HG02885 (cell line): ENCODE results near the gene DENND4B.
A peak's percentile ranks its signal among the peaks of the same experiment; 100 is the strongest.
"Not testable (repeated sequence)": the region's sequence is repeated elsewhere in the genome, so short reads cannot be mapped to it uniquely, and the experiment has no call there.

Experiments used
- ATAC-seq: cut with Tn5 transposase; IDR thresholded peaks from one replicate; pipeline ENCODE4 v1.9.1; 2021; ENCODE audit warnings: mild to moderate bottlenecking; ENCODE audit not compliant: unreplicated experiment, poor library complexity

DENND4B gene, protein sequence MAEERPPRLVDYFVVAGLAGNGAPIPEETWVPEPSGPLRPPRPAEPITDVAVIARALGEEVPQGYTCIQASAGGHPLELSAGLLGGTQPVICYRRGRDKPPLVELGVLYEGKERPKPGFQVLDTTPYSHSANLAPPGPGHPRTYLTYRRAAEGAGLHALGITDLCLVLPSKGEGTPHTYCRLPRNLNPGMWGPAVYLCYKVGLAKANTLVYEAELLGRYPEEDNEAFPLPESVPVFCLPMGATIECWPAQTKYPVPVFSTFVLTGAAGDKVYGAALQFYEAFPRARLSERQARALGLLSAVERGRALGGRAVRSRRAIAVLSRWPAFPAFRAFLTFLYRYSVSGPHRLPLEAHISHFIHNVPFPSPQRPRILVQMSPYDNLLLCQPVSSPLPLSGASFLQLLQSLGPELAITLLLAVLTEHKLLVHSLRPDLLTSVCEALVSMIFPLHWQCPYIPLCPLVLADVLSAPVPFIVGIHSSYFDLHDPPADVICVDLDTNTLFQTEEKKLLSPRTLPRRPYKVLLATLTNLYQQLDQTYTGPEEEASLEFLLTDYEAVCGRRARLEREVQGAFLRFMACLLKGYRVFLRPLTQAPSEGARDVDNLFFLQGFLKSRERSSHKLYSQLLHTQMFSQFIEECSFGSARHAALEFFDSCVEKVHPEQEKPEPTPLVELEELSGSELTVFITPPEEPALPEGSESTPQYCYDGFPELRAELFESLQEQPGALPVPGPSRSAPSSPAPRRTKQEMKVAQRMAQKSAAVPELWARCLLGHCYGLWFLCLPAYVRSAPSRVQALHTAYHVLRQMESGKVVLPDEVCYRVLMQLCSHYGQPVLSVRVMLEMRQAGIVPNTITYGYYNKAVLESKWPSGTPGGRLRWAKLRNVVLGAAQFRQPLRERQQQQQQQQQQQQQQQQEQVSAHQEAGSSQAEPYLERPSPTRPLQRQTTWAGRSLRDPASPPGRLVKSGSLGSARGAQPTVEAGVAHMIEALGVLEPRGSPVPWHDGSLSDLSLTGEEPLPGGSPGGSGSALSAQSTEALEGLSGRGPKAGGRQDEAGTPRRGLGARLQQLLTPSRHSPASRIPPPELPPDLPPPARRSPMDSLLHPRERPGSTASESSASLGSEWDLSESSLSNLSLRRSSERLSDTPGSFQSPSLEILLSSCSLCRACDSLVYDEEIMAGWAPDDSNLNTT (N-terminal part only)

GRCh38 chr1:153946622-153947241 lies at the start of gene DENND4B:
TSS of gene DENND4B (minus strand) at chr1:153946718. CDS start at chr1:153944374, 2,344 bp downstream.
- peak; percentile 74 for ATAC-seq

DNA sequence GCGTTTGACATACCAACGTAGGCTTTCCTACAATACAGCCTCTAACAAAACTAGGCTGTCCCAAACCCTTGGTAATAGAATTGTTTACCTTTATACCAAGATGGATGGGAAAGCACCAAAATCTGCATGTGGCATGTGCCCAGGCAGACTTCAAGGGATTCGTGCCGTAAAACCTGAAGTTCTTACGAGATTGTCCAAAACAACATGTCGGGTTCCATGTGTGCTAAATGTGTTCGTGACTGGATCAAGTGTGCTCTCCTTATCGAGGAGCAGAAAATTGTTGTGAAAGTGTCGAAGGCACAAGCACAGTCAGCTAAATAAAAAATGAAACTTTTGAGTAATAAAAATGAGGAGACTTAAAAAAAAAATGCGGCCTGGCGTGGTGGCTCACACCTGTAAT lies 49.1 kb upstream of the DENND4B start:
- ATAC-seq: no peak

GRCh38 chr1:153995202-153995601 lies 48.7 kb upstream of the DENND4B start:
- no peak for ATAC-seq

DNA sequence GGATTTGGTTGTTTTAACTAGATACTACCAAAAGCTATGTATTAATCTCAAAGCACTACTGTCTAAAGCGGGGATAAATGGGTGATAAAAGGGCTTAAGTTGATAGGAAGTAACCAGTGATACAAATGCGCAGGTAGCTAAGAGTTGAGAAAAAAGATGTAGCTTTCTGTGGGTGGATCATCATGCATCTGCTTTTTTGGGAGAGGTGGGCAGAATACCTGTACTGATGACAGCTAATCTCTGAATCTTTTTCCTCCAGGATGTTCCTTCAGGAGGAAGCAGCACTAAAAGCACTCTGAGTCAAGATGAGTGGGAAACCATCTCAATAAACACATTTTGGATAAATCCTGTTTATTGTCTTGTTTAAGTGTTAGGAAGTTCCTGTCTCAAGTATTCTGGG lies 45.3 kb upstream of the DENND4B start:
- no peak for ATAC-seq

- no peak for ATAC-seq
Measured at GRCh38 chr1:153991151-153991630, 44.7 kb upstream of the DENND4B start.

DNA sequence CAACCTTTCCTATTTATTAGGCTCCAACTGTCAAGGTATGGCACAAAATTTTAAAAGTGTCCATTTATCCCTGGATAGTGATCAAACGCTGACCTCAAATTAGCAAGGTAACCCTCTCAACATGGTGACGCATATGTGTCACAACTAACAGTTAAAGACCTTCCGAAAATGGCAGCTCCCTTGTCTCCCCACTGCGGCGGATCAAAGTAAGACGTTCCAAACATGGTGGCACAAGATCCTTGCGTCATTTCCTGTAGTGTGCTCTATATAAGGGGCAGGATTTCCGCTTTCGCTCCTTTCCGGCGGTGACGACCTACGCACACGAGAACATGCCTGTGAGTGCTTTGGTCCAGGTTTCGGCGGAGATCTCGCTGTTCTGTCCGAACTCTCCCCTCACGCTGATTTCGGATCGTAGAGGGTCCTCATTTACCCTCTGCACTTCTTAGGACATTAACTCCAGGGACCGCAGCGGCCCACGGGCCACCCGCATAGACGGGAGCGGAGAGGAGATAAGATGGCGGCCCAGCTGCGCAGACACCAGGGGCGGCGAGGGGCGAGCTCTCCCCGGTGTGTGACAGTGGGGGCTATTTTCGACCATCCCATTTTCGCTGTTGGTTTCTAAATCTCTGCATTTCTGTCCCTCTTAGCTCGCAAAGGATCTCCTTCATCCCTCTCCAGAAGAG lies 44.1 kb upstream of the DENND4B start, which contains the start of gene RPS27:
TSS of gene RPS27 (plus strand) at position 295 of the 683 bp plus-strand sequence. CDS start at position 330, 35 bp downstream.
- peak; percentile 80 for ATAC-seq

- ATAC-seq: no peak
Measured at GRCh38 chr1:153987621-153988020, 41.1 kb upstream of the DENND4B start.

DNA sequence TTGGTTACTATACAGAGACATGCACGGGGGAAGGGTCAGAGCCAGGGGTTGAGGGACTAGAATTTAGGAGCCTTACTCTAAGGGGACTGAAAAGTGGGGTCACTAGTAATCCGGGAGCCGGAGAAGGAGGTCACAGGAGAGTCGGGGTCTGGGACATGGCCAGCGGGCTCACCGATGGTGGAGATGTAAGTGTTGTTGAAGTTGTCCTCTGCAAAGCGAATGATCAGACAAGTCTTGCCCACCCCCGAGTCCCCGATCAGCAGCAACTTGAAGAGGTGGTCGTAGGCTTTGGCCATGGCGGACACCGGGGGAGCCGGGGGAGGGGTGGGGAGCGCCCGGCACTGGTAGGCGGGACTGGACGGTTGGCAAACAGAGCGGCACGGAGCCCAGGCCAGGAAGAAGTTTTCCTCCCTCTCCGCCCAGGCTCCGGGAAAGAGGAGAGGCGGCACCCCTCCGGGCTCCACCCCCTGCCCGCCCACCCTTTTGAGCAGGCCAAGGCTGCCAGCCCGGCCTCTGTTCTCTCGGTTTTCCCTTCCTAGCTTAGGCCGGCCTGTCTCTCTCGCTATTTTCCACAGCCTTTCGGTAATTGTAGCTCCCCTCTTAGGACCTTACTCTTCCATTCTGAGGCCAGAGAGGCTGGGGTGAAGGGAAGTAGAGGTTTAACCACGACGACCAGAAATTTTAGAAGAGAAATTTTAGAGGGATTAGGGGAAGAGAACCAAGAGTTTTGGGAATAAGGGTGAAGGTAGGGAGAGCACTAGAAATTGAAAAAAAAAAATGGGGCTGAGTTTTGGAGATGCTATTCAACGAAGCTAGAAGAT lies 39.6 kb upstream of the DENND4B start, which contains the start of gene RAB13:
TSS of gene RAB13 (minus strand) at position 399 of the 821 bp plus-strand sequence. CDS start at position 296, 103 bp downstream.
- no peak for ATAC-seq

DNA sequence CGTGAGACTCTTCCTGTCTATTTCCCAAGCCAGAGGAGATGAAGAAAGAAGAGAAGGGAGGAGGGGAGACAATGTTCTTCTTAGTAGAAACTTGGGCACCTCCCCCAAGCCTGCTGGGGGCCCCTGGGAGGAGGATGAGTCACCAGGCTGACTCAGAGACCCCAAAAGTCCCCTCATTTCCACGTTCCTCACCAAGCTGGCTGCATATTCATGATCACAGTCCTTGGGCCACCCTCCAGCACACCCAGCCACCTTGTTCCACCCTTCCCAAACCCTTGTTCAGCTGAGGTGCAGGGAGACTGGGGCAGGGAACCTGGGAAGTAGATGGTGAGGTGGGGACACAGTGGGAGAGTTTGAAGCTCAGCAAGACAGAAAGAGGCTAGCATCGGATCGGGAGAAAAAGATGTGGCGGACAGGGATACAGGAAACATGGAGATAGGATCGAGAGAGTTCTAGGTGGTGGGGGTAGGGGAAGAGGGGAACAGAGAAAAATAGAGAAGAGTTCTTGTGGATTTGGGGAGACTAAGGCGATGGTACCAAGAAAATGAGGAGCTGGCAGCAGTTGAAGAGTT lies 38.9 kb upstream of the DENND4B start:
- ATAC-seq: no peak

GRCh38 chr1:153984123-153984894 lies 37.8 kb upstream of the DENND4B start:
- no peak for ATAC-seq

GRCh38 chr1:153981735-153982134 lies 35.2 kb upstream of the DENND4B start:
- not testable (repeated sequence) for ATAC-seq

DNA sequence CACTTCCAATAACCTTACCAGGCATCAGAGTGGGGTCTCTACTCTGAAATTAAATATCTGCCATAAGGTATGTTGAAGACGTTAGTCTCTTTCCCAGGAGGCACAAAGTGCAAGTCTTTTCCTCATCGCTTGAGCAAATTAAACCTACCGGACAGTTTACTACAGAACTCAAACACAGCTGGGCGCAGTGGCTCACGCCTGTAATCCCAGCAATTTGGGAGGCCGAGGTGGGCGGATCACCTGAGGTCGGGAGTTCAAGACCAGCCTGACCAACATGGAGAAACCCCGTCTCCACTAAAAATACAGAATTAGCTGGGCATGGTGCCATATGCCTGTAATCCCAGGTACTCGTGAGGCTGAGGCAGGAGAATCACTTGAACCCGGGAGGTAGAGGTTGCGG lies 32.6 kb upstream of the DENND4B start:
- ATAC-seq: not testable (repeated sequence)

GRCh38 chr1:153978274-153978909 lies 31.9 kb upstream of the DENND4B start:
- no peak for ATAC-seq

DNA sequence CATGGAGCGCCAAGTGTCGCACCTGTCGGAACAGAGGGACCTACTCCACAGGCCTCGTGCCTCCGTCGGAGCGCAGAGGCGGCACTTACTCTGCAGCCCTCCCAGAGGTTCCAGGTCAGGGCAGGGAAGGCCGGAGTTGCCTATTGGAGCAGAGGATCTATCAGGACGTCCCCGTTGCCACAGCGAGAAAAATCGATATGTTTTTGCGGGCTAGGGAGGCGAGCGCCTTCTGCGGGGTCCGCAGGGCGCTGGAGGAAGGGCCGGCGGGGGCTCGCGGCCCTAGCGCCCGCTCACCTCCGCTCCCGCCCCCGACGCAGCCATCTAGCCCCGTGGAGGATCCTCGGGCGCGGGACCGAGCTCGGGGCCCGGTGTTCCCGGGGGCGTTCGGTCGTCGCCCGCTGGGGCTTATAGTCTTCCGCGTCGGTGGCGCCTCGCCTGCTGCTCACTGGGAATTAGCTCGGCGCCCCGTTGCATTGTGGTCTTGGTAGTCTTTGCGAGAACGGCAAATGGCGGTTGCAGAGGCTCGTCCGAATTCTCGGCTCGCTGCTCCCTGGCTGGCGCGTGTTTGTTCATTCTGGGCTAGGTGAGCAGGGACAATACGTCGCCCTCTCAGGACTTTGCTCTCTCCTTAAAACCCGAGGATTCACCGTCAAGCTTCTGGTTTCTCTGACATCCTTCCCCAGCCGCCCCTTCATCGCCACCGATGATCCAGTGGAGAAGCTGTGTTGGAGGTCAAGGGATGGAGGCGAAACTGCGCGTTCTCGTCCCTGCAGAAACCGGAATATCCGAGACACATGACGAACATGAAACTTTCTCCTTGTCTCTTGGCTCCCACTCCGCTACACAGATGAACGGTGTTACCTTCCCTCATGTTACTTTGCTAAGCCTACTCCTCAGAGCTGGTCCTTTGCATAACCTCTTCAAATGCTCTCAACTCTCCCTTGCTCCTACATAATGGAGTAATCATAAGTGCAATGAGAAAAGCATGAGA lies 31.0 kb upstream of the DENND4B start, which contains the start of gene JTB:
TSS of gene JTB (minus strand) at position 425 of the 991 bp plus-strand sequence. CDS start at position 3, 422 bp downstream.
- ATAC-seq: peak; percentile 85

DNA sequence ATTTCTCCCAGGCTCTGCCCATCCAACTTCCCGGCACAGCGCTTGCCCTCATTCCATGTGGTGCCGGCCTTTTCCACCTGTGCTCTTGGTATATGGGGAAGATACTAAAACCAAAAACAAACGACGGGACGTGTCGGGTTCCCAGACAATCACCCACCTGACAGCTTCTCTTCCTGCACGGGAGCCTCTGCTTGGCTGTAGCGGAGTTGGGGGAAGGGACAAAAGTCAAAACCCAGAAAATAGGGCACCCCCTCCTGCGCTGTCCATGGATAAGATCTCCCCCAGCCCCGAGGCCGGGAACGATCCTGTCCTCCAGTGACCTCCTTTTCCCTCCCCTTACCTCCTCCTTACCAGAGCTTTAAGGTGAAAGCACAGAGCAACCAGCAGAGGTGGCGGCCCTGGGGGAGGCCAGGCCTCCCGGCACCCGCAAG lies 30.3 kb upstream of the DENND4B start:
- ATAC-seq: no peak
